Measurements from ENCODE around the gene LENEP. TPM values are rescaled to one million over a fixed set of nuclear protein-coding genes. Genes with fewer than 3 reads are reported as not detected.

Gene LENEP
- total and polyA plus RNA-seq, 2 of the 8 experiments (the other 6 are each of a cell fraction or from before 2014, with no cell fraction given), result 1.3 TPM; not detected in 1

GRCh38 chr1:155000726-155001424 lies 7.5 kb downstream of the LENEP start (continued):
- TF ChIP-seq NRF1 (IDR thresholded peaks at IDR 0.05; ENCODE audit: low read depth, low read length) (no peak), SIN3A (conservative IDR thresholded peaks at IDR 0.05 in 1 of 2, IDR thresholded peaks at IDR 0.05 in 1 of 2; ENCODE audit: low read depth in 1 of 2, low read length in 2 of 2) (peak; percentile 82 to 90; a peak in 2 of 4 replicates), CHD1 (IDR thresholded peaks at IDR 0.05; ENCODE audit: low read depth, low read length) (no peak), SIRT6 (IDR thresholded peaks at IDR 0.05; ENCODE audit: low read length) (no peak), SP1 (IDR thresholded peaks at IDR 0.05; ENCODE audit: low read depth, low read length) (peak; percentile 100), MAX (IDR thresholded peaks at IDR 0.05) (peak; percentile 69), EZH2 (IDR thresholded peaks at IDR 0.05; ENCODE audit: low read depth, low read length, severe bottlenecking) (no peak), JUND (IDR thresholded peaks at IDR 0.05; ENCODE audit: low read length) (peak; percentile 76; the same call in 1 of the 2 replicates), JUN (IDR thresholded peaks at IDR 0.05; ENCODE audit: low read depth, low read length) (peak; percentile 55; the same call in 1 of the 2 replicates), ASH2L (IDR thresholded peaks at IDR 0.05; ENCODE audit: low read length) (peak; percentile 73), YY1 (IDR thresholded peaks at IDR 0.05; ENCODE audit: low read depth, low read length) (peak; percentile 74; the same call in 1 of the 2 replicates), POU5F1 (IDR thresholded peaks at IDR 0.05; ENCODE audit: low read depth, low read length) (no peak), HDAC2 (IDR thresholded peaks at IDR 0.05; ENCODE audit: borderline replicate concordance in 1 of 2, low read depth in 2 of 2, low read length in 2 of 2) (0 out of 4 replicates have a peak, but pooled peaks have one; percentile 66 to 84), CBX8 (IDR thresholded peaks at IDR 0.05; ENCODE audit: borderline replicate concordance, low read depth, low read length) (no peak), E2F6 (IDR thresholded peaks at IDR 0.05) (peak; percentile 58), TCF12 (IDR thresholded peaks at IDR 0.05; ENCODE audit: low read depth, low read length) (peak; percentile 81; the same call in 1 of the 2 replicates), EGR1 (IDR thresholded peaks at IDR 0.05; ENCODE audit: borderline replicate concordance, low read depth, low read length) (peak; percentile 94), FOSL1 (IDR thresholded peaks at IDR 0.05; ENCODE audit: insufficient read depth, low read depth, low read length) (no peak), TAF1 (IDR thresholded peaks at IDR 0.05; ENCODE audit: low read depth, low read length) (peak; percentile 65), BCL11A (IDR thresholded peaks at IDR 0.05; ENCODE audit: low read depth in 2 of 2, low read length in 2 of 2) (no peak), RAD21 (IDR thresholded peaks at IDR 0.05 in 1 of 2, conservative IDR thresholded peaks at IDR 0.05 in 1 of 2; ENCODE audit: low read depth in 2 of 2, low read length in 2 of 2) (no peak; a peak in 1 of 4 replicates), BACH1 (IDR thresholded peaks at IDR 0.05; ENCODE audit: low read length) (peak; percentile 67), CREB1 (IDR thresholded peaks at IDR 0.05) (peak; percentile 73), SRF (IDR thresholded peaks at IDR 0.05; ENCODE audit: low read depth, low read length) (no peak)
